ENCODE results near the gene ABHD12B. TPM values are rescaled to one million over a fixed set of nuclear protein-coding genes. Genes with fewer than 3 reads are reported as not detected.
"Not testable (repeated sequence)": the region's sequence is repeated elsewhere in the genome, so short reads cannot be mapped to it uniquely, and the experiment has no call there.

The ABHD12B gene
- total RNA-seq, 1 experiment from 2014 or later, result not detected

DNA sequence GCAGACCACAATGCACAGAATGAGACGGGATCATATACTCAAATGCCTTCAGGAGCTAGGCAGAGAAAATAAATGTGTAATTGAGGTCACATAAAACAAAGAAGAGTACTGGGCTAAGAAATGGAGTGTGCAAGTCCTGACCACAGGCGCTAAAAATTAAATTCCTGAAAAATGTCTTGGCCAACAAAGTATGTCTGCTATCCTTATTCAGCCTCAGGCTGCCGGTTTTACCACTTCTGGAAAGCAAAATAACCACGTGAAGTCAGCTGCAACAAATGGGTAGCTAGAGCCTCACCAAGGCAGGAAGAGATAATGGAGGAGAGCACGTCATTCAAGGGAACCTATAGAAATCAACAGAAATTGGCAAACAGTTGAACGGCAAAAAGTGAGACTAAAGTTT, 69.3 kb downstream of the ABHD12B start:
- Histone ChIP-seq H3K36me3 (no peaks in the 10 kb centered on the region), H3K4me3 (no peak overlapping the region), H3K9me3 (replicated peaks) (no peaks in the 10 kb centered on the region), H3K4me1 (replicated peaks) (peaks cover 11% of the 10 kb centered on the region), H3K27ac (no peak overlapping the region), H3K27me3 (replicated peaks) (no peaks in the 10 kb centered on the region)
- no peak for DNase-seq (ENCODE audit: low read depth in 1 of 2, low spot score in 2 of 2)

DNA sequence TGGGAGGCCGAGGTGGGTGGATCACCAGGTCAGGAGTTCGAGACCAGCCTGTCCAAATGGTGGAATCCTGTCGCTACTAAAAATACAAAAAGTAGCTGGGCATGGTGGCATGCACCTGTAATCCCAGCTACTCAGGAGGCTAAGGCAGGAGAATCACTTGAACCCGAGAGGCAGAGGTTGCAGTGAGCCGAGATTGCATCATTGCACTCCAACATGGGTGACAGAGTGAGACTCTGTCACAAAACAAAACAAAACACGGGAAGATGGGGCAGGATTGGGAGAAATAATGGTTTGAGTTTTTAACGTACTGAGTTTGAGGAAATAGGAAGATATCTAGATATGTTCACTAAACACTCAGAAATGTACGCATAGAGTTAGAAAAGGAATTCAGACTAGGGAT, 69.8 kb downstream of the ABHD12B start:
- not testable (repeated sequence) for H3K27ac ChIP-seq; H3K4me3 ChIP-seq; H3K36me3 ChIP-seq; DNase-seq (ENCODE audit: low read depth in 1 of 2, low spot score in 2 of 2); H3K27me3 ChIP-seq (replicated peaks); H3K9me3 ChIP-seq (replicated peaks)
- H3K4me1 ChIP-seq (replicated peaks), result peaks cover 11% of the 10 kb centered on the region

DNA sequence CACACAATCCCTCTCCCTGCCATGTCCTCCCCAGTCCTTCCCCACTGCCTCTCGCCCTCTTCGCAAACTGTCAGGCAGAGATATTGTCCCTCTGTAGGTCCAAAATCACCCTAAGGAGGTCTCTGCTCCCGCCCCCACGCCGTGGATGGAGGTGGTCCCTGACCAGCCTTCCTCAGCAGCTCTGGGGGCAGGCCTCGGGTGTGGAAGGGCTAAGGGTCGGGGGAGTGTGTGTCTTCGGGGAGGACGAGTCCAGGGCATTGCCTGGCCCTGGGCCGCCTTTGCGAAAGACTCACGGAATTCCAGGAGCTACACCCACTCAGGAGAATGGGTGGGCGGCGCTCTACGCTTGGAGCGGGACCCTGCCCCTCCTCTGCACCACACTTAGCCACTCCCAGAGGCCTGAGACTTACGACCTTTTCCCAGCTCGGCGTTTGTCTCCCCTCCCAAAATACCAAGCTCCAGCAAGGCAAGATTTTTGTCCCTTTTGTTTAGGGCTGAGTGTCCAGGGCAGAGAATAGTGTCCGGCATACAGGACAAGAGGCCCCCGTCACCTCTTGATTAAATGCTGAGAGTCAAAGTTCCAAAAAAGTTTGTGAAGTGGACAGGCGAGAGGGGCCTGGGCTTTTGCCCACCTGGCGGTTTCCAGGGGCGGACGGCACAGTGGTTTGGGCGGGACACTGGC, 71.5 kb downstream of the ABHD12B start:
- peaks cover 11% of the 10 kb centered on the region for H3K4me1 ChIP-seq (replicated peaks)
- DNase-seq (ENCODE audit: low read depth in 1 of 2, low spot score in 2 of 2), result no peak
- no peaks in the 10 kb centered on the region for H3K36me3 ChIP-seq
- H3K27ac ChIP-seq, result no peak overlapping the region
- H3K27me3 ChIP-seq (replicated peaks), result no peaks in the 10 kb centered on the region
- no peaks in the 10 kb centered on the region for H3K9me3 ChIP-seq (replicated peaks)
- peak overlapping the region; percentile 67 for H3K4me3 ChIP-seq

DNA sequence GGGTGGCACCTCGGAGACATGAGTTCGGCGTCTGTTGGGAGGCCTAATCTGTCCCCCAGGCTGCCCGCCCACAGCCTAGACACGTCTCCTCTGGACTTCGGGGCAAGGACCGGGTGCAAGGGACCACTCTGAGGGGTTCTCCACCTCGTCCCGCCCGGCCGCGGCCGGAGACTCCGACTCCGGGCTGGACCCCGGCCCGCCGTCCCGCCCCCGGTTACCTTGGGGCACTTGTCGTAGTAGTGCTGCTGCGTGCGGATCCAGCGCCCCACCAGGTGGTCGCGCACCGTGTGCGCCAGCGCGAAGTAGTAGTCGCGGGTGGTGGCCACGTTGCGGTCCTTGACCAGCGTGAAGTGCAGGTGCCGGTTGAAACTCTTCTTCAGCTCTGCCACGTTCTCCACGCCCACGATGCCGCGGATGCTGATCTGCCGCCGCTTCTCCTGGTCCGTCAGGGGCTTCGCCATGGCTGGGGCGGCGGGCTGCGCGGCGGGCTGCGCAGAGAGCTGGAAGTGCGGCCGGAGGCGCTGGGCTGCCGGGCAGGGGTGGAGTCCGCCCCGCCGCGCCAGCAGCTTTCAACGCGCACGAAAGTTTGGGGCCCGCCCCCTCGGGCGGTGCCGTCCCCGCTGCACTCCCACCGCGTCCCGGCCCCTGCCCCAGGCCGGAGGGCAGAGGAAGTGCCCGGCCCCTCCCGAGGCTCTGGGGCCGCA, 72.2 kb downstream of the ABHD12B start, which contains the start of gene PYGL:
Gene PYGL, minus strand, starts transcription at position 541 of the 704 bp plus-strand sequence. Its CDS starts 80 bp downstream, at position 461.
- Histone ChIP-seq H3K4me3 (peak within 1 kb of the TSS; percentile 67), H3K27me3 (replicated peaks) (no peaks in the 10 kb centered on the region), H3K27ac (peak within 1 kb of the TSS; percentile 48), H3K36me3 (no peaks in the 10 kb centered on the region), H3K9me3 (replicated peaks) (no peaks in the 10 kb centered on the region), H3K4me1 (replicated peaks) (peaks cover 11% of the 10 kb centered on the region)
- peak; percentile 69 to 70 for DNase-seq (ENCODE audit: low read depth in 1 of 2, low spot score in 2 of 2)

DNA sequence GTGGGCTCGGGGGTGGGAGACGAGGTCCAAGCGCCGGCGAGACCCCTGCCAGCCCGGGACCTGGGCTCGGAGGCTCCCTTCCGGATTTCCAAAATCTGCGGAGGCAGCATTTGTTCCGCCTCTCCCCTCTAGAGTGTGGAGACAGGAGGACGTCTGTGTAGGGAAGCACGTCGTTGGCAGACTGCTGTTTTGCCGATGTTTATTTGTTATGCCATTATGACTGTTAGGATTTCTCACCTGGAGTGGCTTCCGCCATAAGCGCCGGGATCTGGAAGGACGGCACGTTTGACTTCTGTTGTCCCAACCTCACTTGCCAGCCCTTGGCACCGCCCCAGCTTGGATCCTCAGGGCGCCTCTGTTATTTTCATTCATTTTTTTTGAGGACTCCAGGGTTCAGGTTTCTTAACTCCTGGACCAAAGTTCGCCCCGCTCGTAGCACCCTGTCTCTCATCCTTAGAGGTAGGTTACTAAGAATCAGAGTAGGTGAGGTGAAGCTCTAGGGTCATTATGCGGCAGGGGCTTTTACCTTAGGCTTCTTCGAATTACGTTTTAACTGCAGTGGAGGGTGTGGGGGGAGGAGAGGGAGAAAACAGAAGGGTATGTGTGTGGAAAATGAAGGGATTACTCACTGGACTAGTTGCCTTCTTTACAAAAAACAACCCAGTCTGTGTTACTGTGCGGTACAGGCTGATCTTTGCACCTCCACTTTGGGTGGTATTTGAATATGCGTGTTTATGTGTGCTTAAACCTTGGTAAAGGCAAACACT, 73.0 kb downstream of the ABHD12B start:
- no peaks in the 10 kb centered on the region for H3K9me3 ChIP-seq (replicated peaks)
- peaks cover 11% of the 10 kb centered on the region for H3K4me1 ChIP-seq (replicated peaks)
- peak overlapping the region; percentile 67 for H3K4me3 ChIP-seq
- DNase-seq (ENCODE audit: low read depth in 1 of 2, low spot score in 2 of 2), result peak; percentile 49 to 65
- H3K36me3 ChIP-seq, result no peaks in the 10 kb centered on the region
- H3K27me3 ChIP-seq (replicated peaks), result no peaks in the 10 kb centered on the region
- H3K27ac ChIP-seq, result peak overlapping the region; percentile 48

DNA sequence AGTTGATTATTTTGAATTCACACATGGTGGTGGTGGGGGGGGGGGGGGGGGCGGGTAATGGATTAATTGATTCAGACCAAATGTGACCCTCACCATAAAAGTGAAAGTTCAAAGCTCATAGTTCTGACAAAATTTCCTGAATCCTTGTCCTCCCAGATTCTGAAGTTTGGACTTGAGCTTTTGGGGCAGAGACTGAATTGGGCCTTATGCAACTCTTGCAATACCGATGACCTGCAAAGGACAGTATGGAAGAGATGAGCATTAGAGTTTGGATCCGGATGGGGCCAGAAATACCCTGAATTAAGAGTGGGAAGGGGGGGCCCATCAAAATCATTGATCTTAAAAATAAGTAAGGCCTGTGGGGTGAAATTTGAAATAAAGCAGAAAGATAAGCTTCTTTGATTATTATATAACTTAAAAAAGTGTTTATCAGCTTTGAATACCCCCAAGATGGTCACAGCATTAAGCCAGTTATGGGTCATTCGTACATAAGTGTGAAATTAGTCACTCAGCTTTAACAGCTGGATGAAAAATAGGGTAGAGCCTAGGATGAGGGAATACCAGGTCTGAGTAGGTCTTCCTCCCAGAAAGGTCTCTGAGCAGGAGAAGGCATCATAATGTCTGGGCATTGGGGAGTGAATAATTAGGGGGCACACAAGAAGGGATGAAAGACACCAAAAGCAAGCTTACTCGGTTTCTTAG, 74.5 kb downstream of the ABHD12B start:
- no peak overlapping the region for H3K4me3 ChIP-seq
- H3K4me1 ChIP-seq (replicated peaks), result peaks cover 11% of the 10 kb centered on the region
- no peak for DNase-seq (ENCODE audit: low read depth in 1 of 2, low spot score in 2 of 2)
- H3K27me3 ChIP-seq (replicated peaks), result no peaks in the 10 kb centered on the region
- no peak overlapping the region for H3K27ac ChIP-seq
- H3K36me3 ChIP-seq, result no peaks in the 10 kb centered on the region
- H3K9me3 ChIP-seq (replicated peaks), result no peaks in the 10 kb centered on the region

DNA sequence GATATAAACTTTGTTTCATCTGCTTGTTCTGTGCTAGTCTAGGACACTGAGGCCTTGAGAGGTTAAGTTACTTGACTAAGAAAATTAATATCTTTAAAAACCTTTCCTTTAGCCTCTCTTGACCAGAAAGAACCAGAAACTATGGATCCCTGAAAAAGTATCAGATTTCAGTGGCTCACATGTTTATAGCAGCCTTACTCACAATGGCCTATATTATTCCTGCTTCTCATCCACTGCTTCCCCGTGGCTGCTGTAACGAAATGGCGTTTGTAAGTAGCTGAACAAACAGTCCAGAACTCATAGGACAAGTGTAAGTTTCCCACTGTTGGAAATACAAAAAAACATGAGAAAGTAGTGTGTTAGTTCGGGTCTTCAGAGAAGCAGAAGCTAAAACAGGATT, 75.6 kb downstream of the ABHD12B start:
- no peaks in the 10 kb centered on the region for H3K27me3 ChIP-seq (replicated peaks)
- no peak overlapping the region for H3K4me3 ChIP-seq
- no peak for DNase-seq (ENCODE audit: low read depth in 1 of 2, low spot score in 2 of 2)
- peaks cover 11% of the 10 kb centered on the region for H3K4me1 ChIP-seq (replicated peaks)
- no peaks in the 10 kb centered on the region for H3K36me3 ChIP-seq
- H3K27ac ChIP-seq, result no peak overlapping the region
- H3K9me3 ChIP-seq (replicated peaks), result no peaks in the 10 kb centered on the region

DNA sequence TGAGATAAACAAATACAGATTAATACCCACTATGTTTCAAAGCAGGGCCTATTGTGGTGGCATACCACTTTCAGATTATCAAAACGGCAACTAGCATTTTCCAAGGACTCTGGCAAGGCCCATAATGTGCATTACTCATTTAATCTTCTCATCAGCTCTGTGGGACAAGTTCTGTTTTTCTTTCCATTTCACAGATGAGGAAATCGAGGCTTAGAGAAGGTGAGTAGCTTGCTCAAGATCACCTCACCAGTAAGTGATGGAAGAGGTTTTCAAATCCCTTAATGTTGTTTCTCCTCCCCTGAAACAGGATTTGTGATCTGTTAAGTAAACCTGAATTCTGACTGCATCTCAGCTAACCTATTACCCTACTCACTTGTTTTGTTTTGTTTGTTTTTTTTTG, 76.4 kb downstream of the ABHD12B start:
- Histone ChIP-seq H3K9me3 (replicated peaks) (no peaks in the 10 kb centered on the region), H3K27me3 (replicated peaks) (no peaks in the 10 kb centered on the region), H3K36me3 (no peaks in the 10 kb centered on the region), H3K4me3 (no peak overlapping the region), H3K27ac (no peak overlapping the region), H3K4me1 (replicated peaks) (peaks cover 10% of the 10 kb centered on the region)
- no peak for DNase-seq (ENCODE audit: low read depth in 1 of 2, low spot score in 2 of 2)

DNA sequence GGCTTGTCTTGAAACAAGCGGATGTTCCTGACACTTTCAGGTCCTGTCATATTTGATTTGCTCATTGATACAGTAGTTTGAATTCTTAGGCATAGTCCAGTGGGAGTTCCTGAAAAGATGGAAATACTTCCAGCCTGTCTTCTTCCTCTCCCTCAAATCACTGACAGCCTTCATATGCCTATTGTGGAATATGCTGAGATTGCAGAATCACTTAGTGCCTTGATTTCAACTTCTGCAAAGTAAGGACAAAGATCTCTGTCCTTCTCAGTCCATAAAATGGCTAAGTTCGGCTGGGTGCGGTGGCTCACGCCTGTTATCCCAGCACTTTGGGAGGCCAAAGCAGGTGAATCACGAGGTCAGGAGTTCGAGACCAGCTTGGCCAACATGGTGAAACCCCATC, 79.2 kb downstream of the ABHD12B start:
- no peak overlapping the region for H3K4me3 ChIP-seq
- no peak for DNase-seq (ENCODE audit: low read depth in 1 of 2, low spot score in 2 of 2)
- no peak overlapping the region for H3K27ac ChIP-seq
- no peaks in the 10 kb centered on the region for H3K27me3 ChIP-seq (replicated peaks)
- no peaks in the 10 kb centered on the region for H3K9me3 ChIP-seq (replicated peaks)
- peaks cover 13% of the 10 kb centered on the region for H3K4me1 ChIP-seq (replicated peaks)
- H3K36me3 ChIP-seq, result no peaks in the 10 kb centered on the region

DNA sequence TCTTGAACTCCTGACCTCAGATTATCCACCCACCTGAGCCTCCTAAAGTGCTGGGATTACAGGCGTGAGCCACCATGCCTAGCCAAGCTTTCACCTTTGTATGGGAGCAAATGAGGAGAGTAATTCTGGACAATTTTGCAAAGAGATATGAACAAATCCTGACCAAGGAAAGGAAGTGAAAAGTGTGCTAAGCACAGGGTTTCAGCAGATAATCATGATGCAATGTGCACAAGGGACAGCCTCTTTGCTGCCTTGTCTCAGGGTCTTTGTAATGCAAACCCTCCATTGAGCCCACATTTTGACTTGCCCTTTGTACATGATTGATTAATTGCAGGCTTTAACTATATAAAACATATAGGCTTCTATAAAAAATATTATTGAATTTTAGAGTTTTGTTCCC, 81.6 kb downstream of the ABHD12B start:
- H3K27ac ChIP-seq, result no peak overlapping the region
- H3K4me1 ChIP-seq (replicated peaks), result peaks cover 13% of the 10 kb centered on the region
- no peaks in the 10 kb centered on the region for H3K36me3 ChIP-seq
- no peak overlapping the region for H3K4me3 ChIP-seq
- no peaks in the 10 kb centered on the region for H3K27me3 ChIP-seq (replicated peaks)
- no peak for DNase-seq (ENCODE audit: low read depth in 1 of 2, low spot score in 2 of 2)
- H3K9me3 ChIP-seq (replicated peaks), result no peaks in the 10 kb centered on the region

Other genes with a start within 250 kb of the ABHD12B start
- gene SAV1, start 203.7 kb upstream of the ABHD12B start, total RNA-seq (2014; rRNA removed; shearing (Covaris generic)), result 28.4 and 32.8 TPM in 2 replicates
- gene NIN, start 40.9 kb upstream of the ABHD12B start, total RNA-seq (2014; rRNA removed; shearing (Covaris generic)), result 33.8 and 34.7 TPM in 2 replicates
- 32.5 TPM in 2 replicates for gene PYGL, start 72.4 kb downstream of the ABHD12B start, total RNA-seq (2014; rRNA removed; shearing (Covaris generic))
- gene TRIM9, start 223.1 kb downstream of the ABHD12B start, total RNA-seq (2014; rRNA removed; shearing (Covaris generic)), result 0.16 TPM in 1 of 2 replicates, not detected in the other